IMR-90 (cell line): ENCODE data around the gene MAPK11. TPM values are rescaled to one million over a fixed set of nuclear protein-coding genes. Genes with fewer than 3 reads are reported as not detected.

ENCODE experiments used
- ATAC-seq: fragments of 200-7000 bp; cut with Tn5 transposase; 2 replicates; pipeline ENCODE4 v1.9.1; 2020; ENCODE audit warnings: low read depth, mild to moderate bottlenecking, moderate library complexity
- BruUV-seq: library from RNA; stranded (reverse); fragments of 400-500 nt; replicated peaks from 2 replicates; lab custom pipeline; 2021; lab: Mats Ljungman, UMichigan
- CTCF ChIA-PET: fragments of 300-600 bp; formaldehyde crosslinking; extraction: SDS; loops from one replicate; lab custom pipeline; 2021; ENCODE audit warnings: antibody characterized with exemption; lab: Yijun Ruan, JAX
- POLR2A ChIA-PET: fragments of 300-600 bp; sonication (Branson Sonifier 250); formaldehyde crosslinking; loops from one replicate; lab custom pipeline; 2022; ENCODE audit warnings: antibody characterized with exemption; ENCODE audit not compliant: unreplicated experiment; lab: Charles Lee
- DNase-seq: peaks from one replicate; pipeline ENCODE4 v3.0.0; 2013
- H2AFZ ChIP-seq: replicated peaks from 2 replicates; pipeline ENCODE3; 2013; ENCODE audit warnings: low read length, mild to moderate bottlenecking; ENCODE audit not compliant: poor library complexity
- H2AK5ac ChIP-seq: 2 replicates; pipeline ENCODE4 v1.6.1; 2013; ENCODE audit warnings: low read depth, low read length, inconsistent platforms
- H2AK9ac ChIP-seq: replicated peaks from 2 replicates; pipeline ENCODE3; 2013; ENCODE audit warnings: mild to moderate bottlenecking, low read depth, low read length, moderate library complexity; ENCODE audit not compliant: poor library complexity
- H2BK120ac ChIP-seq: 2 replicates; pipeline ENCODE4 v1.6.1; 2013; ENCODE audit warnings: low read depth, low read length, inconsistent platforms
- H2BK15ac ChIP-seq: 3 replicates; pipeline ENCODE4 v1.6.1; 2013; ENCODE audit warnings: low read depth, low read length, inconsistent platforms
- H2BK20ac ChIP-seq: 2 replicates; pipeline ENCODE4 v1.6.1; 2013; ENCODE audit warnings: low read depth, mild to moderate bottlenecking, inconsistent platforms, low read length, moderate library complexity
- H2BK5ac ChIP-seq: 2 replicates; pipeline ENCODE4 v1.6.1; 2013; ENCODE audit warnings: mild to moderate bottlenecking, low read depth, low read length, inconsistent platforms; ENCODE audit not compliant: poor library complexity, severe bottlenecking
- H3K14ac ChIP-seq: replicated peaks from 2 replicates; pipeline ENCODE4 v1.6.1; 2013; ENCODE audit warnings: low read depth, low read length, inconsistent platforms
- H3K18ac ChIP-seq: 2 replicates; pipeline ENCODE4 v1.6.1; 2013; ENCODE audit warnings: low read depth, low read length, control low read depth
- H3K23ac ChIP-seq: 2 replicates; pipeline ENCODE4 v1.6.1; 2013; ENCODE audit warnings: low read depth, low read length, inconsistent platforms
- H3K27ac ChIP-seq: 2 replicates; pipeline ENCODE4 v1.5.1; 2013; ENCODE audit warnings: mild to moderate bottlenecking, control low read depth, low read length; ENCODE audit not compliant: insufficient read depth
- H3K27me3 ChIP-seq: 2 replicates; pipeline ENCODE4 v1.6.1; 2013; ENCODE audit warnings: low read length; ENCODE audit not compliant: control insufficient read depth, insufficient read depth
- H3K36me3 ChIP-seq: 2 replicates; pipeline ENCODE4 v1.6.1; 2013; ENCODE audit warnings: low read length, mixed read lengths; ENCODE audit not compliant: control insufficient read depth, insufficient read depth
- H3K4ac ChIP-seq: 2 replicates; pipeline ENCODE4 v1.6.1; 2013; ENCODE audit warnings: low read depth, low read length, inconsistent platforms
- H3K4me1 ChIP-seq: 2 replicates; pipeline ENCODE4 v1.6.1; 2013; ENCODE audit warnings: low read length, mixed read lengths; ENCODE audit not compliant: control insufficient read depth, insufficient read depth
- H3K4me2 ChIP-seq: 2 replicates; pipeline ENCODE4 v1.6.1; 2013; ENCODE audit warnings: low read depth, mild to moderate bottlenecking, control low read depth, low read length, moderate library complexity
- H3K4me3 ChIP-seq: 2 replicates; pipeline ENCODE4 v1.5.1; 2013; ENCODE audit warnings: low read depth, mild to moderate bottlenecking, control low read depth, low read length, moderate library complexity; ENCODE audit not compliant: insufficient read depth
- H3K56ac ChIP-seq: 2 replicates; pipeline ENCODE4 v1.6.1; 2013; ENCODE audit warnings: low read length, inconsistent platforms; ENCODE audit not compliant: insufficient read depth; ENCODE audit errors: extremely low read depth
- H3K79me1 ChIP-seq, 2 experiments: 2 replicates each; pipeline ENCODE4 v1.6.1; 2013; ENCODE audit warnings: low read length in 2 of 2, inconsistent platforms in 1 of 2, low read depth in 1 of 2
- H3K9ac ChIP-seq: 2 replicates; pipeline ENCODE4 v1.6.1; 2013; ENCODE audit warnings: low read depth, low read length, control low read depth
- H3K9me1 ChIP-seq: 2 replicates; pipeline ENCODE4 v1.6.1; 2013; ENCODE audit warnings: low read length, inconsistent platforms; ENCODE audit not compliant: insufficient read depth
- H3K9me3 ChIP-seq: 2 replicates; pipeline ENCODE4 v1.6.1; 2013; ENCODE audit warnings: low read length; ENCODE audit not compliant: control insufficient read depth, insufficient read depth
- H4K20me1 ChIP-seq: 2 replicates; pipeline ENCODE4 v1.6.1; 2013; ENCODE audit warnings: low read length, inconsistent platforms; ENCODE audit not compliant: insufficient read depth
- H4K5ac ChIP-seq: 2 replicates; pipeline ENCODE4 v1.6.1; 2013; ENCODE audit warnings: mild to moderate bottlenecking, low read depth, low read length, control low read depth
- H4K8ac ChIP-seq, 2 experiments: 2 replicates each; pipeline ENCODE4 v1.6.1; 2013; ENCODE audit warnings: low read depth in 2 of 2, low read length in 2 of 2, control low read depth in 1 of 2, inconsistent platforms in 1 of 2
- H4K91ac ChIP-seq: 2 replicates; pipeline ENCODE4 v1.6.1; 2013; ENCODE audit warnings: low read depth, low read length, inconsistent platforms; ENCODE audit not compliant: insufficient read depth
- BHLHE40 ChIP-seq: fragments of 150-350 bp; IDR thresholded peaks from 2 replicates; pipeline ENCODE4 v1.6.1; 2016; ENCODE audit warnings: mild to moderate bottlenecking, low read depth, low read length
- CEBPB ChIP-seq: IDR thresholded peaks from 2 replicates; pipeline ENCODE4 v1.6.1; 2012; ENCODE audit warnings: low read depth, low read length, improper control_type of control experiment
- CHD1 ChIP-seq: IDR thresholded peaks from 2 replicates; pipeline ENCODE4 v1.6.1; 2012; ENCODE audit warnings: low read depth, low read length, improper control_type of control experiment
- ELK1 ChIP-seq: fragments of 150-350 bp; IDR thresholded peaks from 2 replicates; pipeline ENCODE4 v1.6.1; 2016; ENCODE audit warnings: low read depth, mild to moderate bottlenecking, low read length, moderate library complexity, borderline replicate concordance
- FOS ChIP-seq: fragments of 150-350 bp; IDR thresholded peaks from 2 replicates; pipeline ENCODE4 v1.6.1; 2016; ENCODE audit warnings: low read depth, low read length
- MAFK ChIP-seq: IDR thresholded peaks from 2 replicates; pipeline ENCODE4 v1.6.1; 2012; ENCODE audit warnings: low read depth, low read length, improper control_type of control experiment
- MAZ ChIP-seq: IDR thresholded peaks from 2 replicates; pipeline ENCODE4 v1.6.1; 2012; ENCODE audit warnings: low read depth, mild to moderate bottlenecking, low read length, improper control_type of control experiment, moderate library complexity, borderline replicate concordance
- MXI1 ChIP-seq: IDR thresholded peaks from 2 replicates; pipeline ENCODE4 v1.6.1; 2012; ENCODE audit warnings: low read depth, mild to moderate bottlenecking, low read length, moderate library complexity, borderline replicate concordance
- NFE2L2 ChIP-seq: fragments of 150-350 bp; IDR thresholded peaks from 2 replicates; pipeline ENCODE4 v1.6.1; 2016; ENCODE audit warnings: low read depth, mild to moderate bottlenecking, low read length
- POLR2A ChIP-seq: IDR thresholded peaks from 2 replicates; pipeline ENCODE4 v1.6.1; 2012; ENCODE audit warnings: mild to moderate bottlenecking, low read depth, low read length
- RAD21 ChIP-seq: IDR thresholded peaks from 2 replicates; pipeline ENCODE4 v1.6.1; 2012; ENCODE audit warnings: low read length, improper control_type of control experiment
- RCOR1 ChIP-seq: IDR thresholded peaks from 2 replicates; pipeline ENCODE4 v1.6.1; 2012; ENCODE audit warnings: mild to moderate bottlenecking, low read length, improper control_type of control experiment; ENCODE audit not compliant: insufficient replicate concordance
- RFX5 ChIP-seq: IDR thresholded peaks from 2 replicates; pipeline ENCODE4 v1.8.0; 2012; ENCODE audit warnings: low read depth, mild to moderate bottlenecking, low read length, moderate library complexity
- SMC3 ChIP-seq: fragments of 150-350 bp; IDR thresholded peaks from 2 replicates; pipeline ENCODE4 v1.6.1; 2016; ENCODE audit warnings: low read depth, mild to moderate bottlenecking, antibody characterized with exemption, low read length, moderate library complexity
- USF2 ChIP-seq: fragments of 150-350 bp; IDR thresholded peaks from 2 replicates; pipeline ENCODE4 v1.6.1; 2017; ENCODE audit warnings: mild to moderate bottlenecking, antibody characterized with exemption, low read length, low read depth
- WGBS, 2 experiments: methylation state at CpG; one replicate each; pipeline versions ENCODE4 v1.1.5 to v1.1.7; 2013; ENCODE audit warnings: missing lambda C conversion rate in 2 of 2; ENCODE audit not compliant: insufficient read length in 1 of 2; ENCODE audit errors: extremely low coverage in 2 of 2; 5-methylcytosine and 5-hydroxymethylcytosine counted together
- dilution Hi-C: fragments of 300-500 bp; cut with HindIII; formaldehyde crosslinking; loops from one replicate; pipeline ENCODE4 v1.14.3; 2018; ENCODE audit warnings: low sequenced_read_pairs; ENCODE audit not compliant: unreplicated experiment
- in situ Hi-C: fragments of 300-500 bp; cut with MboI; formaldehyde crosslinking; loops from 3 replicates; pipeline ENCODE4 v1.14.3; 2019; ENCODE audit warnings: low sequenced_read_pairs, inconsistent platforms, mixed read lengths
- intact Hi-C: fragments of 100-400 bp; cut with micrococcal nuclease; formaldehyde crosslinking; loops from 2 replicates; pipeline ENCODE4 v1.10.0; 2022
- polyA plus RNA-seq, 3 experiments: library from polyadenylated mRNA; depleted of rRNA; stranded (reverse); fragments of >200 nt; gene quantifications; 2 replicates each; pipeline ENCODE4 v1.2.3, GENCODE V29; 2012; ENCODE audit warnings: low replicate concordance in 1 of 3
- total RNA-seq: library from RNA; depleted of rRNA; stranded (reverse); fragments of >200 nt; gene quantifications from 2 replicates; pipeline ENCODE4 v1.2.3, GENCODE V29; 2012
- TF ChIP-seq, protein P1 (sequence below): conservative IDR thresholded peaks from 2 replicates; pipeline ENCODE4 v1.5.1; 2012; ENCODE audit warnings: mild to moderate bottlenecking, low read depth, low read length, improper control_type of control experiment

MAPK11 gene
- total and polyA plus RNA-seq, 2 of the 4 experiments (the other 2 are of a cell fraction) = 8.1 to 14.4 TPM

- Histone ChIP-seq H3K4ac (peak overlapping the region; percentile 59), H3K9me1 (peaks cover 16% of the 10 kb centered on the region), H3K56ac (no peak overlapping the region), H2BK120ac (no peak overlapping the region), H3K4me3 (no peak overlapping the region), H3K27me3 (no peaks in the 10 kb centered on the region), H3K36me3 (peaks cover 24% of the 10 kb centered on the region; the same call in 1 of the 2 replicates), H4K5ac (no peak overlapping the region), H3K27ac (peak overlapping the region; percentile 64), H3K4me1 (peaks cover 74% of the 10 kb centered on the region), H2BK5ac (peak overlapping the region; percentile 77), H2BK20ac (no peak overlapping the region; the same call in 1 of the 2 replicates), H4K91ac (no peak overlapping the region), H4K8ac (peak overlapping the region in 1 of 2 experiments; percentile 56; a peak in 1 of 4 replicates), H3K14ac (peak overlapping the region; percentile 52), H3K9ac (0 out of 2 replicates have a peak overlapping the region, but pooled peaks have one; percentile 22), H3K79me1 (peaks cover 0 to 52% of the 10 kb centered on the region in 2 experiments; a peak in 2 of 4 replicates), H2AK9ac (peak overlapping the region; percentile 87), H4K20me1 (peaks cover 88% of the 10 kb centered on the region), H3K9me3 (no peaks in the 10 kb centered on the region), H2BK15ac (no peak overlapping the region), H3K18ac (no peak overlapping the region), H3K23ac (peak overlapping the region; percentile 61; the same call in 1 of the 2 replicates), H2AK5ac (peak overlapping the region; percentile 75), H2AFZ (peak overlapping the region; percentile 18), H3K4me2 (peak overlapping the region; percentile 23; the same call in 1 of the 2 replicates)
- BruUV-seq = no TSS peak
- DNase-seq (no peak), ATAC-seq (no peak)
- intact Hi-C loops = no loop called here
- CTCF ChIA-PET = no interaction called here
- WGBS, 2 experiments = no CpG with 5 or more reads among the region's 17 CpGs
- in situ Hi-C loops = no loop called here
- dilution Hi-C loops = no loop called here
- POLR2A ChIA-PET = no interaction called here
- TF ChIP-seq NFE2L2 (no peak), CHD1 (no peak), MAZ (no peak), POLR2A (no peak), USF2 (no peak), MAFK (no peak), MXI1 (no peak), RCOR1 (no peak), FOS (no peak), BHLHE40 (no peak), CEBPB (no peak), RFX5 (no peak), ELK1 (no peak), RAD21 (no peak), SMC3 (no peak)
- TF ChIP-seq, protein P1, sequence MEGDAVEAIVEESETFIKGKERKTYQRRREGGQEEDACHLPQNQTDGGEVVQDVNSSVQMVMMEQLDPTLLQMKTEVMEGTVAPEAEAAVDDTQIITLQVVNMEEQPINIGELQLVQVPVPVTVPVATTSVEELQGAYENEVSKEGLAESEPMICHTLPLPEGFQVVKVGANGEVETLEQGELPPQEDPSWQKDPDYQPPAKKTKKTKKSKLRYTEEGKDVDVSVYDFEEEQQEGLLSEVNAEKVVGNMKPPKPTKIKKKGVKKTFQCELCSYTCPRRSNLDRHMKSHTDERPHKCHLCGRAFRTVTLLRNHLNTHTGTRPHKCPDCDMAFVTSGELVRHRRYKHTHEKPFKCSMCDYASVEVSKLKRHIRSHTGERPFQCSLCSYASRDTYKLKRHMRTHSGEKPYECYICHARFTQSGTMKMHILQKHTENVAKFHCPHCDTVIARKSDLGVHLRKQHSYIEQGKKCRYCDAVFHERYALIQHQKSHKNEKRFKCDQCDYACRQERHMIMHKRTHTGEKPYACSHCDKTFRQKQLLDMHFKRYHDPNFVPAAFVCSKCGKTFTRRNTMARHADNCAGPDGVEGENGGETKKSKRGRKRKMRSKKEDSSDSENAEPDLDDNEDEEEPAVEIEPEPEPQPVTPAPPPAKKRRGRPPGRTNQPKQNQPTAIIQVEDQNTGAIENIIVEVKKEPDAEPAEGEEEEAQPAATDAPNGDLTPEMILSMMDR = no peak
These were observed 31.4 kb upstream of the MAPK11 start for GRCh38 chr22:50301581-50301991.
